Activated CD4-positive, alpha-beta T cell treated with anti-CD3 and anti-CD28 coated beads, Interleukin-2, amount 50 U/mL, for 4 hours (primary cell): Measurements from ENCODE around the gene WDFY2.
A peak's percentile ranks its signal among the peaks of the same experiment; 100 is the strongest.

ENCODE experiments used
- DNase-seq, 2 experiments: peaks; one replicate each; pipeline ENCODE4 v3.0.0-alpha.2; 2020

WDFY2 gene

GRCh38 chr13:51603716-51604115 is 19.5 kb downstream of the WDFY2 start:
- DNase-seq = no peak

- DNase-seq = no peak
These were observed 21.4 kb downstream of the WDFY2 start for GRCh38 chr13:51605698-51606097.

GRCh38 chr13:51607165-51607564 is 22.9 kb downstream of the WDFY2 start:
- DNase-seq = no peak

GRCh38 chr13:51608857-51609406 is 24.7 kb downstream of the WDFY2 start:
- DNase-seq = no peak

- DNase-seq = no peak
These were observed 28.6 kb downstream of the WDFY2 start for GRCh38 chr13:51612867-51613266.

- DNase-seq = no peak
These were observed 29.3 kb downstream of the WDFY2 start for GRCh38 chr13:51613535-51613934.

- DNase-seq = peak; percentile 17 to 25
These were observed 30.1 kb downstream of the WDFY2 start for GRCh38 chr13:51614350-51614786.

- DNase-seq = no peak
These were observed 34.4 kb downstream of the WDFY2 start for GRCh38 chr13:51618626-51619025.

GRCh38 chr13:51619614-51620013 is 35.4 kb downstream of the WDFY2 start:
- DNase-seq = no peak

- DNase-seq = no peak
These were observed 36.1 kb downstream of the WDFY2 start for GRCh38 chr13:51620165-51620983.

GRCh38 chr13:51621602-51622001 is 37.3 kb downstream of the WDFY2 start:
- DNase-seq = no peak

- DNase-seq = no peak
These were observed 39.2 kb downstream of the WDFY2 start for GRCh38 chr13:51623473-51623872.

- DNase-seq = no peak
These were observed 39.9 kb downstream of the WDFY2 start for GRCh38 chr13:51624207-51624606.

- DNase-seq = no peak
These were observed 40.6 kb downstream of the WDFY2 start for GRCh38 chr13:51624695-51625345.

GRCh38 chr13:51625555-51626345 is 41.5 kb downstream of the WDFY2 start:
- DNase-seq = no peak

GRCh38 chr13:51626749-51627148 is 42.5 kb downstream of the WDFY2 start:
- no peak for DNase-seq

- DNase-seq = no peak
These were observed 44.0 kb downstream of the WDFY2 start for GRCh38 chr13:51628059-51628852.

- DNase-seq = no peak
These were observed 45.4 kb downstream of the WDFY2 start for GRCh38 chr13:51629491-51630287.

- no peak for DNase-seq
These were observed 46.0 kb downstream of the WDFY2 start for GRCh38 chr13:51630288-51630615.

- DNase-seq = no peak
These were observed 48.5 kb downstream of the WDFY2 start for GRCh38 chr13:51632591-51633362.
